K562 (cell line): ENCODE data around the gene MAP2K7. TPM values are rescaled to one million over a fixed set of nuclear protein-coding genes. Genes with fewer than 3 reads are reported as not detected.

Experiments used
- CBX5 ChIP-seq: IDR thresholded peaks from 2 replicates; pipeline ENCODE4 v1.6.1; 2014; ENCODE audit warnings: low read depth, borderline replicate concordance
- CHD7 ChIP-seq: fragments of 200-600 bp; sonication (generic); IDR thresholded peaks from one replicate; pipeline ENCODE4 v1.6.1; 2012; ENCODE audit warnings: mild to moderate bottlenecking, low read depth, low read length, inconsistent platforms
- CREM ChIP-seq: IDR thresholded peaks from 2 replicates; pipeline ENCODE4 v1.6.1; 2014; ENCODE audit warnings: antibody characterized with exemption, low read depth
- JUND ChIP-seq, 2 experiments: IDR thresholded peaks; 2 replicates in 1 of 2; 3 replicates in 1 of 2; pipeline ENCODE4 v1.6.1; 2011; ENCODE audit warnings: borderline replicate concordance in 2 of 2, low read depth in 2 of 2, low read length in 2 of 2, improper control_type of control experiment in 1 of 2, missing biosample characterization in 1 of 2, missing genetic modification characterization in 1 of 2, missing genetic modification reagents in 1 of 2
- SRSF9 ChIP-seq: fragments of 200-400 bp; formaldehyde crosslinking; IDR thresholded peaks from 2 replicates; pipeline ENCODE4 v1.6.1; 2017; ENCODE audit warnings: low read depth, low read length, borderline replicate concordance
- TAL1 ChIP-seq: fragments of 450-650 bp; IDR thresholded peaks from 2 replicates; pipeline ENCODE4 v1.6.1; 2016; ENCODE audit warnings: mild to moderate bottlenecking
- USF1 ChIP-seq: sonication (generic); formaldehyde crosslinking; IDR thresholded peaks from 2 replicates; pipeline ENCODE4 v1.9.0; 2022; ENCODE audit warnings: mild to moderate bottlenecking, missing genetic modification reagents
- ZNF143 ChIP-seq: sonication (generic); formaldehyde crosslinking; IDR thresholded peaks from 2 replicates; pipeline ENCODE4 v1.9.0; 2022; ENCODE audit warnings: mild to moderate bottlenecking, missing genetic modification reagents
- polyA plus RNA-seq, 8 experiments: library from polyadenylated mRNA; depleted of rRNA in 4 of 8; stranded (reverse) in 5 of 8; unstranded in 3 of 8; fragments of >200 nt; fragmentation: Nextera tagmentation in 2 of 8; fragmentation: Illumina TruSeq in 1 of 8; extraction: Ambion mirVana in 2 of 8; extraction: Trizol in 1 of 8; gene quantifications; 2 replicates each; pipeline versions ENCODE4 v1.2.1 to v1.2.3, GENCODE V29; 2011 to 2014; ENCODE audit warnings: inconsistent platforms in 1 of 8, missing spikeins in 1 of 8
- total RNA-seq, 7 experiments: library from RNA; depleted of rRNA in 6 of 7; stranded (reverse); fragments of >200 nt in 6 of 7; fragmentation: Illumina TruSeq in 2 of 7; extraction: Trizol in 2 of 7; gene quantifications; 2 replicates each; pipeline versions ENCODE4 v1.2.1 to v1.2.3, GENCODE V29; 2011 to 2021; ENCODE audit warnings: low replicate concordance in 1 of 7
- TF ChIP-seq, protein P1 (sequence below): fragments of 250-450 bp; sonication (Bioruptor Pico); IDR thresholded peaks from 2 replicates; pipeline ENCODE4 v1.4.0; 2020; ENCODE audit warnings: mild to moderate bottlenecking
- TF ChIP-seq, protein P2 (sequence below): sonication (generic); formaldehyde crosslinking; IDR thresholded peaks from 2 replicates; pipeline ENCODE4 v1.8.1; 2022; ENCODE audit warnings: missing genetic modification reagents

Gene MAP2K7
- total and polyA plus RNA-seq, 9 of the 15 experiments (the other 6 are each of a cell fraction or from before 2014, with no cell fraction given), result 0.51 to 45.8 (median 14.1) TPM

- peak; percentile 35; the same call in 1 of the 2 replicates for TF ChIP-seq CREM
- TF ChIP-seq CBX5, result no peak
- TF ChIP-seq, protein P1, sequence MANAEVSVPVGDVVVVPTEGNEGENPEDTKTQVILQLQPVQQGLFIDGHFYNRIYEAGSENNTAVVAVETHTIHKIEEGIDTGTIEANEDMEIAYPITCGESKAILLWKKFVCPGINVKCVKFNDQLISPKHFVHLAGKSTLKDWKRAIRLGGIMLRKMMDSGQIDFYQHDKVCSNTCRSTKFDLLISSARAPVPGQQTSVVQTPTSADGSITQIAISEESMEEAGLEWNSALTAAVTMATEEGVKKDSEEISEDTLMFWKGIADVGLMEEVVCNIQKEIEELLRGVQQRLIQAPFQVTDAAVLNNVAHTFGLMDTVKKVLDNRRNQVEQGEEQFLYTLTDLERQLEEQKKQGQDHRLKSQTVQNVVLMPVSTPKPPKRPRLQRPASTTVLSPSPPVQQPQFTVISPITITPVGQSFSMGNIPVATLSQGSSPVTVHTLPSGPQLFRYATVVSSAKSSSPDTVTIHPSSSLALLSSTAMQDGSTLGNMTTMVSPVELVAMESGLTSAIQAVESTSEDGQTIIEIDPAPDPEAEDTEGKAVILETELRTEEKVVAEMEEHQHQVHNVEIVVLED (CRISPR knock-in tag), result no peak
- TF ChIP-seq JUND (IDR thresholded peaks at IDR 0.05; ENCODE audit: borderline replicate concordance, low read depth, low read length), result peak; percentile 19; the same call in 1 of the 2 replicates
- no peak; the same call in 2 of the 3 replicates for TF ChIP-seq JUND (tag; IDR thresholded peaks at IDR 0.05; ENCODE audit: borderline replicate concordance, low read depth, low read length)
- TF ChIP-seq, protein P2, sequence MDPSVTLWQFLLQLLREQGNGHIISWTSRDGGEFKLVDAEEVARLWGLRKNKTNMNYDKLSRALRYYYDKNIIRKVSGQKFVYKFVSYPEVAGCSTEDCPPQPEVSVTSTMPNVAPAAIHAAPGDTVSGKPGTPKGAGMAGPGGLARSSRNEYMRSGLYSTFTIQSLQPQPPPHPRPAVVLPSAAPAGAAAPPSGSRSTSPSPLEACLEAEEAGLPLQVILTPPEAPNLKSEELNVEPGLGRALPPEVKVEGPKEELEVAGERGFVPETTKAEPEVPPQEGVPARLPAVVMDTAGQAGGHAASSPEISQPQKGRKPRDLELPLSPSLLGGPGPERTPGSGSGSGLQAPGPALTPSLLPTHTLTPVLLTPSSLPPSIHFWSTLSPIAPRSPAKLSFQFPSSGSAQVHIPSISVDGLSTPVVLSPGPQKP (CRISPR knock-in tag), result no peak
- 0 out of 2 replicates have a peak, but pooled peaks have one; percentile 7 for TF ChIP-seq USF1 (CRISPR knock-in tag)
- 0 out of 2 replicates have a peak, but pooled peaks have one; percentile 1 for TF ChIP-seq TAL1
- TF ChIP-seq SRSF9, result no peak
- TF ChIP-seq ZNF143, result 0 out of 2 replicates have a peak, but pooled peaks have one; percentile 11
- no peak for TF ChIP-seq CHD7
Measured at GRCh38 chr19:7871437-7872305, 32.0 kb upstream of the MAP2K7 start (continued).
